GM19043 (cell line): ENCODE data around the gene FAIM2.

Experiments
- ATAC-seq: cut with Tn5 transposase; IDR thresholded peaks from one replicate; pipeline ENCODE4 v1.9.1; 2021; ENCODE audit warnings: low read depth; ENCODE audit not compliant: unreplicated experiment

The FAIM2 gene

GRCh38 chr12:49903700-49904423, at the start of gene FAIM2:
TSS of gene FAIM2 (minus strand) at chr12:49903900. CDS start at chr12:49903792, 108 bp downstream.
- no peak for ATAC-seq

- no peak for ATAC-seq
These were observed 49.5 kb upstream of the FAIM2 start for GRCh38 chr12:49953151-49953550.

GRCh38 chr12:49952391-49953055, 48.8 kb upstream of the FAIM2 start:
- no peak for ATAC-seq

GRCh38 chr12:49951411-49952240, 47.9 kb upstream of the FAIM2 start:
- no peak for ATAC-seq

- ATAC-seq, result no peak
These were observed 46.9 kb upstream of the FAIM2 start, which contains the start of gene AQP2 for GRCh38 chr12:49950273-49951251. TSS of gene AQP2 (plus strand) at chr12:49950737. CDS start at chr12:49950831, 94 bp downstream.

- no peak for ATAC-seq
These were observed 46.2 kb upstream of the FAIM2 start for GRCh38 chr12:49949866-49950265.

GRCh38 chr12:49948866-49949845, 45.5 kb upstream of the FAIM2 start:
- ATAC-seq, result no peak

- ATAC-seq, result no peak
These were observed 44.0 kb upstream of the FAIM2 start for GRCh38 chr12:49947593-49948226.

GRCh38 chr12:49946497-49946896, 42.8 kb upstream of the FAIM2 start:
- no peak for ATAC-seq

GRCh38 chr12:49946086-49946485, 42.4 kb upstream of the FAIM2 start:
- no peak for ATAC-seq

GRCh38 chr12:49945394-49946080, 41.8 kb upstream of the FAIM2 start:
- ATAC-seq, result peak; percentile 95

- no peak for ATAC-seq
These were observed 41.0 kb upstream of the FAIM2 start for GRCh38 chr12:49944718-49945117.

- no peak for ATAC-seq
These were observed 40.3 kb upstream of the FAIM2 start for GRCh38 chr12:49944046-49944445.

GRCh38 chr12:49943625-49943960, 39.9 kb upstream of the FAIM2 start:
- no peak for ATAC-seq

- ATAC-seq, result no peak
These were observed 39.4 kb upstream of the FAIM2 start for GRCh38 chr12:49942921-49943624.

- no peak for ATAC-seq
These were observed 38.8 kb upstream of the FAIM2 start for GRCh38 chr12:49942512-49942893.
